Adipocyte (in vitro differentiated cells): Measurements from ENCODE around the gene EBPL.
"Not testable (repeated sequence)": the region's sequence is repeated elsewhere in the genome, so short reads cannot be mapped to it uniquely, and the experiment has no call there.

Experiments
- DNase-seq: peaks from one replicate; pipeline ENCODE4 v3.0.0-alpha.2; 2015; ENCODE audit warnings: low read depth
- H3K27me3 ChIP-seq: replicated peaks from 2 replicates; pipeline ENCODE4 v1.7.0; 2013; ENCODE audit warnings: mild to moderate bottlenecking, low read length, moderate library complexity; ENCODE audit not compliant: control insufficient read depth, insufficient read depth
- H3K36me3 ChIP-seq: 2 replicates; pipeline ENCODE4 v1.7.0; 2013; ENCODE audit warnings: low read length, mild to moderate bottlenecking, moderate library complexity; ENCODE audit not compliant: control insufficient read depth, insufficient read depth, severe bottlenecking
- H3K4me1 ChIP-seq: 2 replicates; pipeline ENCODE4 v1.7.0; 2013; ENCODE audit warnings: mild to moderate bottlenecking, low read length, moderate library complexity; ENCODE audit not compliant: control insufficient read depth, insufficient read depth
- H3K4me3 ChIP-seq: 2 replicates; pipeline ENCODE4 v1.7.0; 2013; ENCODE audit warnings: mild to moderate bottlenecking, low read length, moderate library complexity
- H3K9ac ChIP-seq: 2 replicates; pipeline ENCODE4 v1.7.0; 2013; ENCODE audit warnings: mild to moderate bottlenecking, low read length, moderate library complexity
- H3K9me3 ChIP-seq: 2 replicates; pipeline ENCODE4 v1.7.0; 2013; ENCODE audit warnings: mild to moderate bottlenecking, low read length, moderate library complexity; ENCODE audit not compliant: control insufficient read depth

EBPL gene

DNA sequence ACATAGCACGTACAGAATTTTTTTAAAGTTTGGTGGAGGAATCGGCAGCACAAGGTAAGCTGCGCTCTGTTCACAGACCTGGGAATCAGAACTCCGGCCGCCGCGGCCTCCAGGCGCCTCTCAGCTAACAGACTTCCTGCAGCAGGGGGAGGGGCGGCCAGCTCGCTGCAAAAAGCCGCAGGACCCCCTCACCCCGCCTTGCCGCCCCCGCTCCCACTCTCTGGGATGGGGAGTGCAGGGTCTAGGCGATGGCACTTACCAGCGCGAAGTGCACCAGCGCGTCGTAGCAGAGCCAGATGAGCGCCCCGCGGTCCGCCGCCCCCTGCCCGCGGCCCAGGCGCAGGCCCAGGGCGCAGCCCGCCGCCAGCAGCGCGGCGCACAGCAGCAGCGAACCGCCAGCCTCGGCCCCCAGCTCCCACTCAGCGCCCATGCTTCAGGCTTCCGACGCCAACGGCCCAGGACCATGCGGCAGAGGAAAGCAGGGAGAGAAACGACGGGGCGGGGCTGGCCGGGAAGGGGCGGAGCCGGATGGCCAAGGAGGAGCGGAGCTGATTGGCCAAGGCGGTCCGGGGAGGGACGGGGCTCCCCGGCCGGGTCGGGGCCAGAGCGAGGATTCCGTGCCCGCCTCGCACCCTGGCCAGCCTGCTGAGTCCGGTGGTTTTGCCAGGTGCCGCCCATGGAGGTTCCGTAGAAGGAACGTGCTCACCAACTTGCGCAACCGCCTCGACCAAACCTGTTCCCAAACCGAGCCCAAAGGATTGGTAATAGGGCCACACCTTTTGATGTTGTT is at the start of gene EBPL:
Gene EBPL, minus strand, starts transcription at position 492 of the 790 bp plus-strand sequence. Its CDS starts 62 bp downstream, at position 430.
- Histone ChIP-seq H3K36me3 (peaks cover 6% of the 10 kb centered on the region), H3K4me3 (peak within 1 kb of the TSS; percentile 90), H3K9me3 (no peaks in the 10 kb centered on the region), H3K4me1 (peaks cover 7% of the 10 kb centered on the region), H3K9ac (peak within 1 kb of the TSS; percentile 82), H3K27me3 (no peaks in the 10 kb centered on the region)
- peak; percentile 95 for DNase-seq

DNA sequence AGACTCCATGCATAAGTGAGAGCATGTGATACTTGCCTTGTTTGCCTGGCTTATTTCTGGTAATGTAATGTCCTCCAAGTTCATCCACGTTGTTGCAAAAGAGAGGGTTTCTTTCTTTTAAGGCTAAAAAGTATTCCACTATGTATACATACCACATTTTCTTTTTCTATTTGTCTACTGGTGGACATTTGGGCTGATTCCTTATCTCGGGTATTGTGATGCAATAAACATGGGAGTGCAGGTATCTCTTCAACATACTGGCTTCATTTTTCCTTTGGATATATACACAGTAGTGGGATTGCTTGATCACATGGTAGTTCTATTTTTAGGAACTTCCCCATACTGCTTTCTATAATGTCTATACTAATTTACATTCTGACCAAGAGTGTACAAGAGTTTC is 49.6 kb upstream of the EBPL start:
- Histone ChIP-seq H3K9ac (no peak overlapping the region), H3K4me1 (no peaks in the 10 kb centered on the region), H3K4me3 (no peak overlapping the region), H3K27me3 (no peaks in the 10 kb centered on the region), H3K9me3 (no peaks in the 10 kb centered on the region), H3K36me3 (peaks cover 54% of the 10 kb centered on the region)
- DNase-seq: no peak

DNA sequence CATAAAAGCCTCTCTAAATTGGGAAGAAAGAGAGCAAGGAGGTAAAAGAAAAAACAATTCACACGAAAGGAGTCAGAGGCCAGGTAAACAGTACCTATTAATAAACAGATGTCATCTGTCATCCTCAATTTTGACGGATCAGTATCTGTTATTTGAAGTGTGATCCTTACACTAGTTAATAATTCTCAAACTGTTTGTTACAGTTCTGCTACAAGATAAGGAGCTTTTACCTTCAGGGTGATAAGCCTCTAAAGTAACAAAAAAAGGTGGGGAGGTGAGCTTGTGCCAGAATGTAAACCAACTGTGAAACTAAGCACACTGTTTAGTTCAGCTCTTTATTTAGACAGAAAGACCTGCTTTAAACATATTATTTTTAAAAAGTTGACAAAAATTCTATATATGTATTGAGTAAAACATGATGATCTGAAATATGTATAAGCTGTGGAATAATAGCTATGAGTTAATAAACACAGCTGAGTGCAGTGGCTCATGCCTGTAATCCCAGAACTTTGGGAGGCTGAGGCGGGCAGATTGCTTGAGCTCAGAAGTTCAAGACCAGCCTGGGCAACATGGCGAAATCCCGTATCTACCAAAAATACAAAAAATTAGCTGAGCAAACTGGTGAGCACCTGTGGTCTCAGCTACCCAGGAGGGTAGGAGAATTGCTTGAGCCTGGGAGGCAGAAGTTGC is 48.4 kb upstream of the EBPL start:
- no peak overlapping the region for H3K9ac ChIP-seq
- no peak overlapping the region for H3K4me3 ChIP-seq
- H3K4me1 ChIP-seq: no peaks in the 10 kb centered on the region
- no peaks in the 10 kb centered on the region for H3K27me3 ChIP-seq
- peaks cover 43% of the 10 kb centered on the region for H3K36me3 ChIP-seq
- no peaks in the 10 kb centered on the region for H3K9me3 ChIP-seq
- DNase-seq: no peak

DNA sequence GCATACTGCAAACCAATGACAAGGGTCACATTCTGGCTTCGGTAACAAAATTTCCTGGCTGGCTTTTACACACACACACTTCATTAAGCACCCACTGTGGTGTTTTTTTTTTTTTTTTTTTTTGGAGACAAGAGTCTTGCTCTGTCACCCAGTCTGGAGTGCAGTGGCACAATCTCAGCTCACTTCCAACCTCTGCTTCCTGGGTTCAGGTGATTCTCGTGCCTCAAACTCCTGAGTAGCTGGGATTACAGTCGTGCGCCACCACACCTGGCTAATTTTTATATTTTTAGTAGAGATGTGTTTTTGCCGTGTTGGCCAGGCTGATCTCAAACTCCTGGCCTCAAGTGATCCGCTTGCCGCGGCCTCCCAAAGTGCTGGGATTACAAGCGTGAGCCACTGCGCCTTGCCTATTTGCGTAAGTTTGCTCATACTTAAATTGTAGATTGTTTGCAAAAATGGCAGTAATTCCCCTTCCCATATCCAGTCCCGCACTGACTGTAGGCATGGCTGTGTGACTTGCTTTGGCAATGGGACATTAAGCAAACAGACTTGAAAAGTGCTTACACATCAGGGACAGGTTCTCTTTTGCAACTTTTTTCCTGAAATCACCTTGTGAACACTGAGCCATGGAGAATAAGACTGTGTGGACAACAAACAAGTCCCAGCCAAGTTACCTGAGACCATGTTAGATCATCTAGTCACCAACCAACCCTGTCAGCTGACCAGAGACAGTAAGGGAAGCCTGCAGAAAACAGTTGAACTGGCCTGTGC is 42.1 kb upstream of the EBPL start:
- H3K4me1 ChIP-seq: peaks cover 15% of the 10 kb centered on the region
- H3K9me3 ChIP-seq: no peaks in the 10 kb centered on the region
- no peak overlapping the region for H3K4me3 ChIP-seq
- H3K36me3 ChIP-seq: peaks cover 15% of the 10 kb centered on the region
- DNase-seq: no peak
- no peak overlapping the region for H3K9ac ChIP-seq
- H3K27me3 ChIP-seq: no peaks in the 10 kb centered on the region

DNA sequence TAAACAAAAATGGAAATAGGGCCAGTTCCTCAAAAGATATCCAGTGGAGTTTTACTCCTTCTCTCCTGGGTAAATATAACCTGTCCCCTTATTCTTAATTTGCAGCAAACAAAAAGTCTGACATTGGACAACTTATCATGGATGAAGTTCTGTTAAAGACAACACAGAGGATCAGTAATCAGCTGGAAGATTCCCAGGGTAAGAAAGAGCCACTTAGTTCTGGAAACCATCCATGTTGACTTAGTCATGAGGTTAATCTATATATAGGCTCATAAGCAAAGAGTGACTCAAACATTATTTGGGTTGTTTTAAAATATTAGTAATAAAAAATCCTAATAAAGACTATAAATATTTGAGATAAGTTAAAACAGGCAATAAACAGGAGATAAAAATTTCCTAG is 40.5 kb upstream of the EBPL start:
- no peak overlapping the region for H3K9ac ChIP-seq
- H3K9me3 ChIP-seq: no peaks in the 10 kb centered on the region
- H3K4me1 ChIP-seq: peaks cover 15% of the 10 kb centered on the region
- peaks cover 21% of the 10 kb centered on the region for H3K36me3 ChIP-seq
- no peaks in the 10 kb centered on the region for H3K27me3 ChIP-seq
- H3K4me3 ChIP-seq: no peak overlapping the region
- DNase-seq: peak; percentile 45

DNA sequence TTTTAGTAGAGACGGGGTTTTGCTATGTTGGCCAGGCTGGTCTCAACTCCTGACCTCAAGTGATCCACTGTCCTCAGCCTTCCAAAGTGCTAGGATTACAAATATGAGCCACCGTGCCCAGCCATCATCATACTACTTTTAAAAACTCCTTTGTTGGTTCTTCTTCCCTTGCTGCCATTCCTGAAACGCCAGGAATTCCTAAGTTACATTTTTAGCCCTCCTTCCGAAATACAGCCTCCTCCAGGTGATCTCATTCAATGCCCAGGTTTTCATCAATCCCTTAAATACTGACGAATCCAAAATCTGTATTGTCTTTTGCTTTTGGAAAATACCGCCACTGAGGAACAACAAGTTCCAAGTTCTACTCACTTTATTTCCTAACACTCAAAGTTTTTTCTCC is 25.3 kb upstream of the EBPL start:
- Histone ChIP-seq H3K4me1 (peaks cover under 1% of the 10 kb centered on the region), H3K36me3 (peaks cover 78% of the 10 kb centered on the region), H3K4me3 (no peak overlapping the region), H3K9ac (no peak overlapping the region), H3K27me3 (no peaks in the 10 kb centered on the region), H3K9me3 (peaks cover 22% of the 10 kb centered on the region)
- DNase-seq: no peak

DNA sequence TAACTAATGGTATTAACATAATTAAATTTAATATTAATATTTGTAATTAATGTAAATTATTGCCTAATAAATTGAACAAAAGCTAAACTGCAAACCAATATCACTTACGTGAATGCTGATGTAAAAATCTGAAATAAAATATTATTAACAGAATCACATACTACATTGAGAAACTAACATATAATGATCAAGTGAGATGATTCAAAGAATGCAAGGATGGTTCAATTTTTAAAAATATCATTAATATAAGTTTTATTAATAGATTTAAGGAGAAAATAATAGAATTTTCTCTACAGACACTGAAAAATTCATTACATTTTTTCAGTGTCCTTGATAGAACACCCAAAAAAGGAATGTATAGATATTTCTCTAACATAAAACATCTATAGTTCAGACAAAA is 23.5 kb upstream of the EBPL start:
- Histone ChIP-seq H3K27me3 (no peaks in the 10 kb centered on the region), H3K4me1 (peaks cover 6% of the 10 kb centered on the region), H3K9ac (no peak overlapping the region), H3K36me3 (peaks cover 73% of the 10 kb centered on the region), H3K4me3 (no peak overlapping the region), H3K9me3 (peaks cover 22% of the 10 kb centered on the region)
- no peak for DNase-seq

DNA sequence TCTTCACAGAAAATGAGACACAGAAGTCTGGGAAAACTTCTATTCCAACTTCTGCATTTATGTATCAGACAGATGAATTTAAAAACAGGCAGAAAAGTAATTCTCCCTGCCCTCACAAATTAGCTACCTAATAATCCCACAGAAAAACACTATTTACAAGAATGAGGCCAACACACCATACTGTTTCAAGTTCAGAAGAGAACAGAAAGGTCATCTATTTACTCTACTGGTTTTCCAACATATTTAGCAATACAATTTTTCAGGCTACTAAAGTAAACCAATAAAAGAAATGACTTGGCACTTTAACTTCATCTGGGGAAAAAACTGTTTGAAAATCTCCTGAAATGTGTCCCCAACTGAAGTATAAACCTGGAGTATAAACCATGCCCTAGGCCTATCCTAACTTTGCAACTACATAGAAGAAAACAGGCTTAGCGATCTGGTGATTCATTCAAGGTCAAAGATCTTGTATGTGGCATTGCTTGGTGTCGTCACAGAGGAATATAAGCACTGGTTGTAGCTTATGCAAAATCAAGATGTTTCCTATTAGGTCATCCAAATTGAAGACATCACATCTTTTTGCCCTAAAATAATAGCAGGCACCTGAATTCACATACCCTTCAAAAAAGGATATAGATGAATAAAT is 20.1 kb upstream of the EBPL start:
- Histone ChIP-seq H3K9me3 (peaks cover 22% of the 10 kb centered on the region), H3K4me1 (peaks cover 6% of the 10 kb centered on the region), H3K4me3 (no peak overlapping the region), H3K27me3 (no peaks in the 10 kb centered on the region), H3K36me3 (peaks cover 64% of the 10 kb centered on the region), H3K9ac (no peak overlapping the region)
- DNase-seq: peak; percentile 72

DNA sequence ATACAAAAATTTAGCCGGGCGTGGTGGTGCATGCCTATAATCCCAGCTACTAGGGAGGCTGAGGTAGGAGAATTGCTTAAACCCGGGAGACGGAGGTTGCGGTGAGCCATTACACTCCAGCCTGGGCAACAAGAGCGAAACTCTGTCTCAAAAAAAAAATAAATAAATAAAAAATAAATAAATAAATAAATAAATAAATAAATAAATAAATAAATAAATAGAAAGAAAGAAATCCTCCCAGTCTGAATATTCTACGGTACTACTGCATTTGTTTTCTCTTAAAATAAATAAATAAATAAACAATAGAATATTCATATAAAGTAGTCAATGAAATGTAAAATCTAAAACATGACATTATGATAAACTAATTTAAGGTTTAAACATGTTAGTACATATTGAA is 13.0 kb upstream of the EBPL start:
- H3K4me3 ChIP-seq, H3K9me3 ChIP-seq, H3K27me3 ChIP-seq, H3K4me1 ChIP-seq, DNase-seq, H3K9ac ChIP-seq: not testable (repeated sequence)
- H3K36me3 ChIP-seq: peaks cover 63% of the 10 kb centered on the region

DNA sequence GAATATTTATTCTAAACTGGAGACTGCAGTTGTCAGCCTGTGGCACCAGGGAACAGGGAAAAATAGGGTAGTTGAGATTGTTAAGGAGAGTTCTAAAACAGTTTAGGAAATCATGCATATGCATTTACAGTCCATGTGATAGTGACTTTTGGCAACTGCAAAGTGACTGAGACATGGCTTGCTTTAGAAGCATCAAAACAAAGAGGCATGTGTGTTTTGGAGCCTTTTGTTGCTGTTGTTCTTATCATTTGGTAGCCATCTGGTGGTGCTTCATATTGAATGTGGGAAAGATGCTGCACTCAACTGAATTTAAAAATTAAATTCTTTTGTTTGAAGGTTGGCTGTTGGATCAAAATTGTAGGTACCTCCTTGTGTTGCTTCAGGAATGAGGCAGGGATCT is 10.2 kb upstream of the EBPL start:
- Histone ChIP-seq H3K4me1 (no peaks in the 10 kb centered on the region), H3K9ac (no peak overlapping the region), H3K9me3 (no peaks in the 10 kb centered on the region), H3K27me3 (no peaks in the 10 kb centered on the region), H3K36me3 (peaks cover 61% of the 10 kb centered on the region), H3K4me3 (no peak overlapping the region)
- no peak for DNase-seq

DNA sequence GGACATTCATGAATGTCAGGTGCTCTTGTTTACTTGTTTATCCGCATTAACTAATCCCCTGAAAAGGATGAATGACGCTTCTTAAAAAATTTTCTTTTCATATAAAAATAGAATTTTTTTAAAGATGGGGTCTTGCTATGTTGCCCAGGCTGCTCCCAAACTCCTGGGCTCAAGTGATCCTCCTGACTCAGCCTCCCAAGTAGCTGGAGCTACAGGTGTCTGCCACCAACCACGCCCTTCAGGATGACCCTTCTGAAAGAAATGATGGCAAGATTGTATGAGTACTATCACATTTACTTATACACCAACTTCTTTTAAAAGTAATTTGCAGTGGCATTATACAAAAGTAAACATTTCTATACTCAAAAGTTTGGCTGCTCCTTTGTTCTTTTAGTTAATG is 6.2 kb upstream of the EBPL start:
- Histone ChIP-seq H3K4me3 (no peak overlapping the region), H3K9ac (no peak overlapping the region), H3K4me1 (no peaks in the 10 kb centered on the region), H3K9me3 (no peaks in the 10 kb centered on the region), H3K27me3 (no peaks in the 10 kb centered on the region), H3K36me3 (peaks cover 41% of the 10 kb centered on the region)
- DNase-seq: no peak
